Caco-2 (cell line): ENCODE data around the gene TMEM258. TPM values are rescaled to one million over a fixed set of nuclear protein-coding genes. Genes with fewer than 3 reads are reported as not detected.
A peak's percentile ranks its signal among the peaks of the same experiment; 100 is the strongest.

Source experiments
- BruUV-seq: library from RNA; stranded (reverse); fragments of 400-500 nt; replicated peaks from 2 replicates; lab custom pipeline; 2021; lab: Mats Ljungman, UMichigan
- CTCF ChIA-PET: fragments of 300-600 bp; sonication (Branson Sonifier 250); formaldehyde crosslinking; loops from one replicate; lab custom pipeline; 2022; ENCODE audit warnings: antibody characterized with exemption; lab: Charles Lee
- POLR2A ChIA-PET: fragments of 300-600 bp; sonication (Branson Sonifier 250); formaldehyde crosslinking; loops from one replicate; lab custom pipeline; 2022; ENCODE audit warnings: antibody characterized with exemption; lab: Charles Lee
- DNase-seq, 2 experiments: peaks; one replicate each; pipeline versions ENCODE4 v3.0.0 to v3.0.0-alpha.2; 2020 to 2022
- H3K27me3 ChIP-seq: replicated peaks from 2 replicates; pipeline ENCODE4 v1.6.0; 2011; ENCODE audit warnings: low read length; ENCODE audit not compliant: control insufficient read depth, insufficient read depth
- H3K36me3 ChIP-seq: 2 replicates; pipeline ENCODE4 v1.5.1; 2011; ENCODE audit warnings: low read length; ENCODE audit not compliant: control insufficient read depth, insufficient read depth
- H3K4me1 ChIP-seq: fragments of 250-450 bp; sonication (Bioruptor Pico); 2 replicates; pipeline ENCODE4 v1.5.1; 2020; ENCODE audit warnings: mild to moderate bottlenecking
- H3K4me3 ChIP-seq: 2 replicates; pipeline ENCODE4 v1.5.1; 2011; ENCODE audit warnings: low read depth, mild to moderate bottlenecking, control low read depth, low read length
- H3K9me3 ChIP-seq: fragments of 250-450 bp; sonication (Bioruptor Pico); 2 replicates; pipeline ENCODE4 v1.5.1; 2020; ENCODE audit warnings: mild to moderate bottlenecking, moderate library complexity
- H3K27ac Mint-ChIP-seq: one replicate; pipeline ENCODE4 v1.8.0; 2022; ENCODE audit warnings: mixed read lengths; ENCODE audit not compliant: unreplicated experiment
- H3K27me3 Mint-ChIP-seq: one replicate; pipeline ENCODE4 v1.8.0; 2022; ENCODE audit warnings: mixed read lengths; ENCODE audit not compliant: insufficient read depth, unreplicated experiment
- H3K36me3 Mint-ChIP-seq: one replicate; pipeline ENCODE4 v1.8.0; 2022; ENCODE audit warnings: mild to moderate bottlenecking, mixed read lengths; ENCODE audit not compliant: insufficient read depth, unreplicated experiment
- H3K4me1 Mint-ChIP-seq: one replicate; pipeline ENCODE4 v1.8.0; 2022; ENCODE audit warnings: low read depth, mixed read lengths; ENCODE audit not compliant: unreplicated experiment
- H3K4me3 Mint-ChIP-seq: one replicate; pipeline ENCODE4 v1.8.0; 2022; ENCODE audit warnings: mild to moderate bottlenecking, moderate library complexity, mixed read lengths; ENCODE audit not compliant: unreplicated experiment
- H3K9me3 Mint-ChIP-seq: one replicate; pipeline ENCODE4 v1.8.0; 2022; ENCODE audit warnings: mixed read lengths; ENCODE audit not compliant: unreplicated experiment
- intact Hi-C: fragments of 100-400 bp; cut with micrococcal nuclease; formaldehyde crosslinking; loops from one replicate; pipeline ENCODE4 v1.10.0; 2022; ENCODE audit not compliant: unreplicated experiment
- total RNA-seq: library from RNA; stranded (reverse); gene quantifications from 2 replicates; pipeline ENCODE4 v1.2.3, GENCODE V29; 2022
- TF ChIP-seq, protein P1 (sequence below), 2 experiments: fragments of 200-600 bp in 1 of 2; IDR thresholded peaks; 1 replicate in 1 of 2; 2 replicates in 1 of 2; pipeline versions ENCODE4 v1.5.1 to v1.8.0; 2011 to 2022; ENCODE audit warnings: antibody characterized with exemption in 1 of 2, control low read depth in 1 of 2, inconsistent platforms in 1 of 2, low read depth in 1 of 2, low read length in 1 of 2, mild to moderate bottlenecking in 1 of 2, moderate library complexity in 1 of 2; ENCODE audit not compliant: insufficient read depth in 1 of 2, severe bottlenecking in 1 of 2, unreplicated experiment in 1 of 2

TMEM258 gene
- total RNA-seq, 1 experiment from 2014 or later: 197 TPM

DNA sequence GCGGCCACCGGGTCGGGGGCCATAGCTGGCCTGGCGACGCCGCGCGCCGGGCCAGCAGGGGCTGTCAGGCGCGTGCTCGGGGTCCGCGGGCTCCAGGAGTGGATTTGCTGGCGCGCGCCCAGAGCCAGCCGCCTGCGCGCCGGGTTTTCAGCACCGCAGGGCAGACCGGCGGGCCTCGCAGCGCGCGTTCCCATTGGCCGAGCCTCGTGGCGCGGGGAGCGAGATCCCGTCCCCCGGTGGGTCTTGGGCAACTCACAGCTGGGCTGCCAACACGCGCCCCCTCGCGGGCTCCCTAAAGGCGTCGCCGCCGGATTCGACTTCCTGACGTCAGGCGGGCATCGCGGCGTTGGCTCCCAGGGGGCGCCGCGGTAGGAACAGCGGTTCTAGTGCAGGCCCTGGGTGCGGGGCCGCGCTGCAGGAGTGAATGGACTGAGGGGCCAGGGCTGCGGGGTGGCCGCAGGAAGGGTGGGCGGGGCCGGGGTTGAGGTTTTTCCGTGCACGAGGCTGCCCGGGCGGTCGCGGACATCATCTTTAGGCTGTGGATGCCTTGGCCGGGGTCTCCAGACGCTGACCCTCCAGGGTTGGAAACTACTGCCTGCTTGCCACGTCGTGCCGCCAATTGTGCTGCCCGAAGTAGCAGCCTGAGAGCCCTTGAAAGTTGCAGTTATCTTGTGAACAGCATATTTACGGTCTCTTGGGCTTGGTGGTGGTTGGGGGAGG, 24.5 kb upstream of the TMEM258 start, which contains the start of gene FADS1:
Gene FADS1, minus strand, starts transcription at position 268 of the 720 bp plus-strand sequence. Its CDS starts 74 bp downstream, at position 194.
- Mint-ChIP-seq H3K27ac (peak within 1 kb of the TSS; percentile 90), H3K27me3 (no peaks in the 10 kb centered on the region), H3K36me3 (peaks cover 51% of the 10 kb centered on the region), H3K9me3 (no peaks in the 10 kb centered on the region), H3K4me3 (peak within 1 kb of the TSS; percentile 81), H3K4me1 (peaks cover 18% of the 10 kb centered on the region)
- Histone ChIP-seq H3K4me3 (peak within 1 kb of the TSS; percentile 85), H3K9me3 (no peaks in the 10 kb centered on the region), H3K27me3 (no peaks in the 10 kb centered on the region), H3K4me1 (peaks cover 16% of the 10 kb centered on the region), H3K36me3 (peaks cover 8% of the 10 kb centered on the region)
- intact Hi-C loops: loop anchor here (1.0 to 5.0 kb wide), 3 partner anchors 74 to 150 kb away; partner anchors contain the start of genes FADS3 and FTH1
- peak; percentile 98 to 99 for DNase-seq
- ChIA-PET POLR2A (interaction anchor here (0.5 to 3.8 kb wide), 6 partner anchors 15 to 775 kb away, joined by 3 to 60 read pairs (median 3); partner anchors contain the start of genes FEN1, TMEM258 and TUT1), CTCF (interaction anchor here (0.8 to 4.6 kb wide), 5 partner anchors 11 to 265 kb away, joined by 3 to 57 read pairs (median 4); partner anchors contain the start of genes FADS2, FEN1 and TMEM258)
- no TSS peak for BruUV-seq
- TF ChIP-seq, protein P1, sequence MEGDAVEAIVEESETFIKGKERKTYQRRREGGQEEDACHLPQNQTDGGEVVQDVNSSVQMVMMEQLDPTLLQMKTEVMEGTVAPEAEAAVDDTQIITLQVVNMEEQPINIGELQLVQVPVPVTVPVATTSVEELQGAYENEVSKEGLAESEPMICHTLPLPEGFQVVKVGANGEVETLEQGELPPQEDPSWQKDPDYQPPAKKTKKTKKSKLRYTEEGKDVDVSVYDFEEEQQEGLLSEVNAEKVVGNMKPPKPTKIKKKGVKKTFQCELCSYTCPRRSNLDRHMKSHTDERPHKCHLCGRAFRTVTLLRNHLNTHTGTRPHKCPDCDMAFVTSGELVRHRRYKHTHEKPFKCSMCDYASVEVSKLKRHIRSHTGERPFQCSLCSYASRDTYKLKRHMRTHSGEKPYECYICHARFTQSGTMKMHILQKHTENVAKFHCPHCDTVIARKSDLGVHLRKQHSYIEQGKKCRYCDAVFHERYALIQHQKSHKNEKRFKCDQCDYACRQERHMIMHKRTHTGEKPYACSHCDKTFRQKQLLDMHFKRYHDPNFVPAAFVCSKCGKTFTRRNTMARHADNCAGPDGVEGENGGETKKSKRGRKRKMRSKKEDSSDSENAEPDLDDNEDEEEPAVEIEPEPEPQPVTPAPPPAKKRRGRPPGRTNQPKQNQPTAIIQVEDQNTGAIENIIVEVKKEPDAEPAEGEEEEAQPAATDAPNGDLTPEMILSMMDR (IDR thresholded peaks at IDR 0.05; ENCODE audit: insufficient read depth in 1 of 2, low read depth in 1 of 2, low read length in 1 of 2, severe bottlenecking in 1 of 2, unreplicated experiment in 1 of 2): peak; percentile 72 to 95

DNA sequence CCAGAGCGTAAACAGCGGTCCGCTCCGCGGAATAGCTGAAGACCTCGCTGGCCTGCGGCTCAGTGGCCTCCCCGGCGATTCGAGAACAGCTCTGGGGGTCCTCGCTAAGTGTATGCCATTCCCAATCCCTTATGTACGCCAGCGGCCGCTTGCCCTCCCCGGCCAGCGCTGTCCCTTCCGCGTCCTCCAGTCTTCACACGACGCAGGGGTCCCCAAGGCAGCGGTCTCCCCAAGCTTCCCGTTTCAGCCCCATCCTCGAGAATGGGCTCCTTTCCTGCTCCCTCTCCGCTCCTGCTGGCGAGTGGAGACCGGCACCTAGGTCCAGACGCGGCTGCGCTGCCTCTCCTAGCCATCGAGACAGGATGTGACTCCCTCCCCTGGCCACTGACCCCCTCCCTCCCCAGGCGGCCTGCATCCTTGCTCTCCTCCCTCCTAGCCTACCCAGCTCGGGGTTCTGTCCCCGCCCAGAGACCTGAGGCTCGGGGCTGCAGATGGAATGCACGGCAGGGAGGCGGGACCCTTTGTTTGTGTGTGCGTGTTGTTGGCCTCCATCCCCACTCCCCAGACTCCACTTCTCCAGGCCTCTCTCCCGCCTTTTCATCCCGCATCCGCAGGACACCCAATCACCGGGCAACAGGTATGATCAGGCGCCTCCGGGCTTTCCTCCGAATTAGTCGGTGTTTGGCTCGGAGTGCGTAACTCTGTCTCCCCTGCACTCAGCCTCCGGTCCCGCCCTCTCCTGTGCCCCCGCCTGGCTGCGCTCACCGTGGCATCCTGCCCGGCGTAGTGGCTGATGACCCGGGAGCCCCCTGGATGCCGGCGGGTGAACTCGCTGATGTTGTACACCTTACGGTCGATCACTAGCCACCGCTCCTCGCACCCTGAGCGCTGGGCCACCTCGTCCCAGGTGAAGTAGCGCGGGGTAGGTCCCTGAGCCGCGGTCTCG, 23.7 kb upstream of the TMEM258 start:
- Histone ChIP-seq H3K36me3 (peaks cover 8% of the 10 kb centered on the region), H3K9me3 (no peaks in the 10 kb centered on the region), H3K27me3 (no peaks in the 10 kb centered on the region), H3K4me1 (peaks cover 16% of the 10 kb centered on the region), H3K4me3 (peak overlapping the region; percentile 85)
- Mint-ChIP-seq H3K4me1 (peaks cover 18% of the 10 kb centered on the region), H3K4me3 (peak overlapping the region; percentile 81), H3K36me3 (peaks cover 59% of the 10 kb centered on the region), H3K27ac (peak overlapping the region; percentile 90), H3K27me3 (no peaks in the 10 kb centered on the region), H3K9me3 (no peaks in the 10 kb centered on the region)
- ChIA-PET CTCF (interaction anchor here (0.8 to 4.6 kb wide), 14 partner anchors 10 to 292 kb away, joined by 3 to 57 read pairs (median 8); partner anchors contain the start of genes FADS2, FEN1 and TMEM258), POLR2A (interaction anchor here (0.5 to 3.8 kb wide), 11 partner anchors 12 to 296 kb away, joined by 3 to 60 read pairs (median 6); partner anchors contain the start of genes FADS2, FEN1, FTH1 and TMEM258)
- TF ChIP-seq, protein P1 (IDR thresholded peaks at IDR 0.05; ENCODE audit: insufficient read depth in 1 of 2, low read depth in 1 of 2, low read length in 1 of 2, severe bottlenecking in 1 of 2, unreplicated experiment in 1 of 2): peak in 1 of 2 experiments; percentile 14
- DNase-seq: peak; percentile 76 to 81
- BruUV-seq: TSS peak; percentile 17
- intact Hi-C loops: loop anchor here (1.0 to 5.0 kb wide), 4 partner anchors 19 to 151 kb away; partner anchors contain the start of genes FADS3 and FTH1
